ENCODE data around the gene ATP11B.
"Not testable (repeated sequence)": the region's sequence is repeated elsewhere in the genome, so short reads cannot be mapped to it uniquely, and the experiment has no call there.

The ATP11B gene

DNA sequence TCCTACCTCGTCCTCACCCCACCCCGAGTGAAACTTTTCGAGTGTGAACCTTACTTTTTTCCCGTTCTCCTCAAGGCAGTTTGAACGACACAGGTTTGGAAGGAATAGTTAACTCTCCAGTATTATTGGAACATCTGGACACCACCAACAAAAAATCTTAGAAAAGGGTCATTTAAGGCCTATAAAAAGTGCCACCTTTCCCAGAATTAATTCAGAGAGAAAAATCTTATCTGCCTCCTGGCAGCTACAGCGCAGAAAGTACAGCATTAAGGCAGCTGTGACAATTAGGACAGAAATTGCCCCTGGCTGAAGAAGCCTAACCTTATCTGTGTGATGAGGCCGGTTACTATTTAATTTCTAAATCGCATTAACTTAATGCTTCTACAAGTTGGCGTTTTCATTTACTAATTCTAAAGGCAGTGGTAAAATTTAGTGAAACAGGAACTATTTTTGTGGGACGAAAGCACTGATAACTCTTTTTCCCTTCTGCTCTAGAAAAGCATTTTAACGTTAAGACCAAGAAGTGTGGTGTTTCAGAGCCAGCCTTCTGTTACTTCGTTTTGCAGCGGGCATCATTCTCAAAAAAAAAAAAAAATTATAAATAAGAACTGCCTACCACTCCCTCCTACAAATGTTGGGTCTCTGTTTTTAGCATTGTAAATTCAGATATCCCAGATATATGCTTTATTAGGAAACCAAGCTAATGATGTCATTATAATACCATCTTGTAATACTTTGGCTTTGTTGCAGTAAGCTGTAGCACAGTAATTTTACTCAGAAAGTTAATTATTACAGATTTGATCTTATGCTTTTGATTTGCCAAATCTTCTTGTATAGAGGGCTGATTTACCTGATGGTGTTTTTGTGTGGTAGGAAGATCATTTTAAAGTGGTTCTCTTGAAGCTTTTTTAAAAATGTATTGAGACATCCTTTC lies 1.4 kb downstream of the ATP11B start:
- DNase-seq (ENCODE audit: low read depth, low spot score): no peak

DNA sequence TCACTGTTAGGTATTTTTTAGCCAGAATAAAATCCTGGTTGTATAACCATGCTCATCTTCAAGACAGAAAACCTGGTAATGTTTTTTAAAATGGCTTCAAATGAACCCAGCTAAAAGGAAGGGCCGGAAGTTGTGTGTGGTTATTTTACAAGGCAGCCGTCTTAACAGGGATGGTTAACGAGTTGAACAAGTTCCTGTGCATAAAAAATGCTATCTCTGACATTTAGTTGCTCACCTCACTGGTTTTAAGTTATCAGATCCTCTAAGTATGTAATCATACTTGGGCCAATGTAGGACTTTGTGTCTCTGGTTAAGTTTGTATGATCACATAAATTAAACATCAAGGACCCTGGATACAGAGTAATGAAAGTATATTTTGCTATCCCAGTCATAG lies 2.1 kb downstream of the ATP11B start:
- no peak for DNase-seq (ENCODE audit: low read depth, low spot score)

DNA sequence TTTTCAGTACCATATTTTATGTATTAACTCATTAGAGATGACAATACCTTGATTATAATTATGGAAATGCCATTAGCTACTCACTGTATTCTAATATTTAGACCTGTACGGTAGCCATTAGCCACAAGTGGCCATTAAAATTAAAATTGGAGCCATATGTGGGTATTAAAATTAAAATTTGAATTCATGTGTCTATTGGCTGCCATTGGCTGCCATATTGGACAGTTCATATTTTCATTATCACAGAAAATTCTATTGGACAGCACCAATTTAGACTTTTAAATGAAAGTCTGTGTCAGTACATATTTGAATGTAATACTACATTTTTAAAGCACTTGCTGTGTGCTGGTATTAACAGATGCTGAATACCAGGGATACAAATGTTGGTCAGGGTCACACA lies 3.0 kb downstream of the ATP11B start:
- no peak for DNase-seq (ENCODE audit: low read depth, low spot score)

DNA sequence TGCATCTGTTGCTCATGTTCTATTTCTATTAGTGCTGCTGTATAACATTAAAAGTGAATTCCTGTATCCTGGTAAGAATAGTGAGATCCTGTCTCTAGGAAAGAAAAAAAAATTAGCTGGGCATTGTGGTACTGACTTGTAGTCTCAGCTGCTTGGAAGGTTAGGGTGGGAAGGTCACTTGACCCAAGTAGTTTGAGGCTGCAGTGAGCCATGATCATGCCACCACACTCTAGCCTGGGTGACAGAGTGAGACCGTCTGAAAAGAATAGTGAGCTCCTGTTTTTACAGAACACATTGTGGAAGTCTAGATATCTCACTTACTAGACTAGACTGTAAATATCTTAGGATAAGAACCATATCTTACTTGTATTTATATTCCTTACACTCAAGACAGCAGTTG lies 4.6 kb downstream of the ATP11B start:
- DNase-seq (ENCODE audit: low read depth, low spot score): no peak

DNA sequence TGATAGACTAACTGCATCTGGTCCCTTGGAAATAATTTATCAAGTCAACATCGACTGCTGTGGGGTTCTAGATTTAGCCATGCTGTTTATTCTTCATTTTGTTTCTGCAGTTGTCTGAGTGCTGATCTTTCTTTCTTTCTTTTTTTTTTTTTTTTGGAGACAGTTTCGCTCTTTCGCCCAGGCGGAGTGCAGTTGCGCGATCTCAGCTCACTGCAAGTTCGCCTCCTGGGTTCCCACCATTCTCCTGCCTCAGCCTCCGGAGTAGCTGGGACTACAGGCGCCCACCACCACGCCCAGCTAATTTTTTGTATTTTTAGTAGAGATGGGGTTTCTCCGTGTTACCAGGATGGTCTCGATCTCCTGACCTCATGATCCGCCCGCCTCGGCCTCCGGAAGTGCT lies 5.8 kb downstream of the ATP11B start:
- DNase-seq (ENCODE audit: low read depth, low spot score): not testable (repeated sequence)

DNA sequence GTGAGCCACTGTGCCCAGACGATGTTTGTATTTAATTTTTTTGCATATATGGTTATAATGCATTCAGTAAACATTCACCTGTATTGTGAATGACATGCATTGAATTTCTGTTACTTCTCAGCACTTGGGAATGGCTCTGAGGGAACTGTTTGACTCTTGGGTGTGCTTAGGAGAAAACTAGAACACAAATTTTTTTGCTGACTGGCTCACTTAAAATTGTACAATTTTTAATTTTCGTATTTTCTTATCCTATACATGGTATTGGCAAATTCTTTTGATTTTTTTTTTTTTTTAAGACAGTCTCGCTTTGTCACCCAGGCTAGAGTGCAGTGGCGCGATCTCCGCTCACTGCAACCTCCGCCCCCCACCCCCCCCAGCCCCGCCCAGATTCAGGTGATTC lies 7.2 kb downstream of the ATP11B start:
- DNase-seq (ENCODE audit: low read depth, low spot score): no peak

DNA sequence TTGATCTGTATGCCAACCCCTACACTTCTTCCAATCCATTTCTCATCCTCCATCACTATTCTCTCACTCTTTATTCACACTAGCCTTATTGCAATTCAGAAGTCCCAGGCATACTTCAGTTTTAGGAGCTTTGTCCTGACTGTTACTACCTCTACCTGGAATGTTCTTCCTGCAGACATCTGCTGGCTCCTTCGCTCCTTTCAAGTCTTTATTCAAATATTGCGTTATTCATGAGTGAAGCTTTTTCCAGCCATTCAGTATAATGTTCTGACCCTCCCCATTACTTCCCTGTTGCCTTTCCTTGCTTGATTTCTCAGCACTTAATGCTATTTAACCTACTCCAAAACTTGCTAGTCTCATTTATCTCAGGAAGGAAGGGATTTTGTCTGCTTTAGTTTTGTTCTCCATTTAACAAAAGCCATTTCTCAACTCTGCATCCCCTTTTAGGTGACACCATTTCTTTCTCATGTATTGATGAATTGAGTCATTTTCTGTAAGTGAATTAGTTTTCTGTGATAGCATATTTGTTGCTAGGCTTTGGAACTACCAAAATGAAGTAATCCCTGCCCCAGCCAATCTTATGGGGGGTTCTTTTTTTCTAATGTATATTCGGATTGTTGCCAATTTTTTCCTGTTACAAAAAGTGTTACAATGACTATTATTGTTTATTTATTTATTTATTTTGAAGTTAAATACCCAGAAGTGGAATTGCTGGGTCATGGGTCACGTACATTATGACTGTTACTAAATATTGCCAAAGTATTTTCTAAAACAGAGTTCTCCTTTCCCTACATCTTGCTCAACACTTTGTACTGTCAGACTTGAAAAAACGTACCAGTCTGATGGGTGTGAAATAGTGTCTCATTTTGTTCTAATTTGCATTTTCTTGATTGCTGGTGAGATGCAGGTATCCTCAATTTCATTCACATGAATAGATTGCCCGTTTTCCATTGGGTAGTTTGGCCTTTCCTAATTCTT lies 9.4 kb downstream of the ATP11B start:
- DNase-seq (ENCODE audit: low read depth, low spot score): no peak

DNA sequence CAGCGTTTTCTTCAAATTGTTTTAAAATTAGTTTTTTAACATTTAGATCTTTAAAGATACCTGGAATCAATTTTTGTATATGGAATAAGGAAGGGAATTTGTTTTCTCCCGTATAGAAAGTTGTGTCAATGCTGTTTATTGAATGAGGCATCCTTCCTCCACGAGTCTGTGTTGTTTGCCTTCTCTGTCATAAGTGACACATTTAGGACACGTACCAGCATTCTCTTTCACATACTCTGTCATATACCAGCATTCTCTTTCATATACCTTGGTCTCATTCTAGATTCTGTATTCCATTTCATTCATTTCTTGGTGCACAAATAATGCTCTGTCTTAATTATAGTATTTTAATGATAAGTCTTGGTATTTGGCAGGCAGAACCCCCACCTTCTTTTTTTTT lies 10.3 kb downstream of the ATP11B start:
- DNase-seq (ENCODE audit: low read depth, low spot score): no peak

DNA sequence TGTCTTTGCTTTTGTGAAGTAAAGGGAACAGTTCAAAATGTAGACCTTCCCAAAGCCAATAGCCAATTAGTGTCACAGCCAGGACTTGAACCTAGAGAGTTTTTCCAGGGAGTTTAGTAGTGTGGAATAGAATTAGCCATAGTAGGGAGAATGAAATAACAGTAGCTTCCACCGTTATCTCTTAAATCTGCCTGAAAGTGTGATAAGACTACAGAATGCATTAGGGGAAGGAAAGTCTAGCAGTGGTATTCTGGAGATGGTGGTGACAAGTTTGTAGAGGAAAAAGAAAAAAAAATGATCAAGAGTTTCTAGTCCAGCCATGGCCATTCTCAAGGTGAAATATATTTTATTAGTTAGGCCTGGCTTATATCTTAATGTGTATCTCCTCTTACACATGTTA lies 13.8 kb downstream of the ATP11B start:
- no peak for DNase-seq (ENCODE audit: low read depth, low spot score)

DNA sequence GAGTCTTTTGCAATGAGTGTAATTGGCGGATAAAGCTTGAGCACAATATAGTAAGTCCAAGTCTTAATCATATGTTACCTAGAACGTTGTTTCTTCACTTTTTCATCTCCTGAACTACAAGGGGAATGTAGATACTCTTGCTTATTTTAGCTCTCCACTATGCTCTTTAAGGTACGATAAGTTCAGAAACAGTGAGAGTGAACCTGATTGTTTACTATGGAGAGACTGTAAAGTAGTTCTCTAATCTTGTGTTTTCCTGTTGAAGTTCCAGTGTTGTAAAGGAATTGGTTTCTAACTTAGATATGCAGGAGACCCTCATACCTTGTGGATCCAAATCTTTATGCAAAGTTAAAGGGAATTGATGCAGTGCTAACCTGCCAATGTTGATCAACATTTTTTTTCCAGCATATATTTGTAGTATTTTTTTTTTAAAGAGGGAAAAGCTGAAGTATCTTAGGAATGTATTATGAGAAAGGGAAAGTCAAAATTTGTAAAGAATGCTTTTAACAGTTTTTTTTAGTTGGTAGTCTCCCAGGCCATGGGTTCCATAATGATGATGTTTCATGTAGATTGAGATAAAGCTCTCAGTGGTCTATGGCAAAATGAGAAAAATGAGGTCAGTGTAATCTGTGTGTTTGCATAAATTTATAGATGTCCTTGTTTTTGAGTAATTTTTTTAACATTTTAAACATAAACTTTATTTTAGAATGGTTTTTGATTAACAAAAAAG lies 14.9 kb downstream of the ATP11B start:
- no peak for DNase-seq (ENCODE audit: low read depth, low spot score)

DNA sequence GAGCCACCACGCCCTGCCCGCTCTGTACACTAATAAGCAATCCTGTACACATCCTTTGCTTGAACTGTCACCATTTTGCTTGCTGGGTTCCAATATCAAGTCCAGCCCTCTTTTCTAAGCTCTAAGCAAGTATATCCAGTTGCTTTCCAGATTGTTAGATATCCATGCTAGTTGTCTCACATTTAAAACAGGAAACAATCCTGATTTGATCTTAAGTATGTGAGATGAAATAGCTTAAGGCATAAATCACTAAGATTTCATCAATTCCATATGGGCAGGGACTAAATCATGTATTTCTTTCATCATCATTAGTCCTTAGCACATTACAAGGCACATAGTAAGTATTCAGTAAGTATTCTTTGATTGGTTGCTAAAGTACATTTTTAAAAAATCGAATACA lies 16.2 kb downstream of the ATP11B start:
- no peak for DNase-seq (ENCODE audit: low read depth, low spot score)

DNA sequence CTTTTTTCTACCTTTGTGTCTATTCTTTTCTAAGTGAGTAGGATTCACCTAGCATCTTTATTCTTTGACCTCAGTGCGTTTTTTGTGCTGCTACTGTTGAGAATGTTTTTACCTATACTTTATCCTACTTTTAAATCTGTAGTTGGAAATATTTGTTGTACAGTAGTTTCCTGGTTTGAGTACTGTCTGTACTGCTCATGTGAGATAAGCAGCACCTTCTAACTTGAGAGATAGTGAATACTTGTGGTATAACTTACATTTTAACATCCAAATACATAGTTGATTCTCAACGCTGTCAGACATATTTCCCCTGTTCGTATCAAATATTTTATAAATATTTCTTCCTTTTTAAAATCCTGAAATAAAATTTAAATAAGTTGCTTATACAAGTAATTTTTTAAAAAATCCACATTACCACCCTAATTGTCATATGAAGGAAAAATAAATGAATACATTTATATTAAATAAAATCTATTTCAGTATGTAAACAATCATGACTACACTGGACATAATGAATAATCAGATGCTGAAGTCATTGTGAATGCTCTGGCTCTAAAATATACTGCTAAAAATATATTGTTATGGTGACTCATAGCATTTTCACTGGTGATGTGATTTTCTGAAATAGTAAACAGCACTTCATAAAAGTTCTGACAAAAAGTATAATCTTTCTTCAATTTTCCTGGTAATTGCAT lies 17.4 kb downstream of the ATP11B start:
- no peak for DNase-seq (ENCODE audit: low read depth, low spot score)

DNA sequence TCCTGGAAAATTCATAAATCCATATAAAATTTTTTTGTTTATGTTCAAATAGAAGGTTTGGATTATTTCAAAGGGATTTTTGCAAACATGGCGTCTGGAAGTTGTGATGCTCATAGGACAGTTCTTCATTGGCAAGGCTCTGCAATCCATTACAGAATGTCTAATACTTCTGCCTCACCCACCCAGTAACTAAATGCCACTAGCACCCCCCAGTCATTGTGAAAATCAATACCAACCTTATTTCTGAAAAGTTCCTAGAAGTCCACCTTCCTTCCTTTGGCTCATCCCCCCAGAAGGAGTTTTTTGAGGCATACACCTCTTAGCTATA lies 17.9 kb downstream of the ATP11B start:
- no peak for DNase-seq (ENCODE audit: low read depth, low spot score)

DNA sequence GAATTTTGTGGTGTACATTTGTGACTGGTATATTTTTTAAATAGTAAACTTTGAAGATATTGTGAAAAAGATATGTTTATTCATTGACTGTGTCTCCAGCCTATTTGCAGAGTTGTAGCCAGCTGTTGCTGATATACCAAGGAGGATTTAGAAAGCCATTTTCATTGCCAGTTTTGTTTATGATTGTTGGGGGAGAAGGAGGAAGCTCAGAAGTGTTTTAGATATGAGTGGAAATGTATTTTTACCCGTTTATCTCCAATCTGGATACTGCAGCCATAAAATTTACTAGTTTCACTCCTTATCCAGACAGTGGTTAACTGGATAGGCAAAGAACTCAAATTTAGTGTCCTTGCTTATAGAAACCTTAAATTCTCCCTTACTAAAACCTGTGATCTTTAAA lies 18.8 kb downstream of the ATP11B start:
- DNase-seq (ENCODE audit: low read depth, low spot score): no peak

DNA sequence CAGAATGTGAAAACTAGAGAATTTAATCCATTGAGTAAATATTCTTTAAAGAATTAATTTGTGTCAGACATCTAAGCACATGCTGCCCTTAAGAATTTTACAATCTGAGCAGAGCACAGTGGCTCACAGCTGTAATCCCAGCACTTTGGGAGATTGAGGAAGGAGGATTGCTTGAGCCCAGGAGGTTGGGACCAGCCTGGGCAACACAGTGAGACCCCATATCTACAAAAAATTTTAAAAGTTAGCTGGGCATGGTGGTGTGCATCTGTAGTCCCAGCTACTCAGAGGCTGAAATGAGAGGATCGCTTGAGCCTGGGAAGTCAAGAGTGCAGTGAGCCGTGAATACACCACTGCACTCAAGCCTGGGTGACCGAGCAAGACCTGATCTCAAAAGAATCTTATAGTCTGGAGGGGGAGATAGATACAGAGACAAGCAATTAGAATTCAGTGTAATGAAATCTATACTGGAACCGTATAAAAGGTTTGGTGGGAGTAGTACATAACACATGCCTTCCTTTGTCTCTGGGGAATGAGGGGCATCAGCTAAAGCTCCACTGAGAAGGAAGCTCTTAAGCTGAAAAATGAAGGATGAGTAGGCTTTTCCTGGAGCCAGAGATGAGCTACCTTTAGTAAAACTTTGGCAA lies 21.2 kb downstream of the ATP11B start:
- no peak for DNase-seq (ENCODE audit: low read depth, low spot score)

DNA sequence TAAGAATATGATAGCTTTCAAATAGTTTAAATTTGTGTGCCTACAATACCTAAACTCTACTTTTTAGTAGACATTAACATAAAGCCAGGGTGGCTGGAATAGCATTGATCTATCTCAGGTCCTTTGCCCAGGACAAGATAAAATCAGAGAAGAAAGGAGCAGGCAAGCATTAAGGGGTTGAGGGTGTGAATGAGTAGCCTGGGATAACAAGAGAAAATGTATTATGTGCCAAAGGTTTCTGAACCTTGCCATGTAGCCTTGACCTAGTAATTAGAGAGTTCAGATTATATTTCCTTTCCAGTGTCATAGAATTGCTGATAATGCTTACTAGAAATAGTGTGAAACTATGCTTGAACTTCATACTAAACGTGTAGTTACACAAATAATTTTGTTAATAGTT lies 22.9 kb downstream of the ATP11B start:
- DNase-seq (ENCODE audit: low read depth, low spot score): no peak

DNA sequence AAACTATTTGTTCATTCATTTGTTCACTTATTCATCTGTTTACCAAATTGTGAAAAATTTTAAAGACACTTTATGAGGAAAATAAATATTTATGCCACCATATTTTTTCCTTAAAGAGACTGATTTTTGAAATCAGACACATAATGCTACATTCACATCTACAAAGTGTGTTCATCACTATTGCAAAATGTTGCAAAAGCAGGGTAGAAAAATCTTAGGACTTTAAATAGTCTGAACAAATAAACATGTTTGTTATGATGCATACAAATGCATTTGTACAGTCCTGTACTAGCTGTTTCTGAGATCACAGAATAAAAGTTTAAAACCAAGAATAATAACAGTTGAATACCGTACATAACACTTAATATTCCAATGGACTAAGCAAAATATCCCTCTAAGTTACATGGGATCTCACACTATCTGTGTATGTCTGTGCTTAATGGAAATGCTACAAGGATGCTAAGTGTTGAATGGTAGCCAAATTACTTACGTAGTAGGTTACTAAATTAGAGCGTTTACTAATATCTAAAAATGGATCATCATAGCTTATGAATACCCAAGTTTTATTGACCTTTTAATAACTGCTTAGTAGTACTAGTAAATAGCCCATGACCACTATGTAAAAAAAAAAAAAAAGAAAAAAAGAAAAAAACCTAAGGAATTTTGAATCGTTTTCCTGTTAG lies 25.1 kb downstream of the ATP11B start:
- no peak for DNase-seq (ENCODE audit: low read depth, low spot score)

DNA sequence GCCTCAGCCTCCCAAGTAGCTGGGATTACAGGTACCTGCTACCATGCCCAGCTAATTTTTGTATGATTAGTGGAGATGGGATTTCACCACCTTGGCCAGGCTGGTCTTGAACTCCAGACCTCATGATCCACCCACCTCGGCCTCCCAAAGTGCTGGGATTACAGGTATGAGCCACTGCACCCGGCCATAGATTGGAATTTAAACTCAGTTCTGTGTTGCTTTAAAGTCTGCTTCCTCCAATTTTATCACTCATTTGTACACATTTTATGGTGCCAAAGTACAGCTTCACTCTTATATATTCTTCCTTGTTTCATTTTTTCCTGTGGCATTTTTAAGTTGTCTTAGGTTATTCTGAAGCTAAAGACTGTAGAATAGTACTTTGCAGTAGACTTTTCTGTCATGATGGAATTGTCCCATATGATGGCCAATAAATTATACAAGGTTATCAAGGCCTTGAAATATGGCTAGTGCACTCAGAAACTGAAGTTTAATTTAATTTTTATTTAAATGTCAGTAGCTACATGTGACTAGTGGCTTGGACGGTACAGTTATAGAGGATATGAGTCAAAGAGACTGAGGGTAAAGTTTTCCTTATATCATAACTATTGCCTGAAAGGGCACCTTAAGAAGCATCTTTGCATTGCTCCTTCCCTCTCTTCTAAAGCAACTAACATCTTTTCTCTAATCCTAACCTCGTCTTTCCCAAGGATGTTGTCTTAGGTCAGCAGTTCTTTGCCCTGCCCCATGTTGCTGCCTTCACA lies 28.1 kb downstream of the ATP11B start:
- no peak for DNase-seq (ENCODE audit: low read depth, low spot score)

DNA sequence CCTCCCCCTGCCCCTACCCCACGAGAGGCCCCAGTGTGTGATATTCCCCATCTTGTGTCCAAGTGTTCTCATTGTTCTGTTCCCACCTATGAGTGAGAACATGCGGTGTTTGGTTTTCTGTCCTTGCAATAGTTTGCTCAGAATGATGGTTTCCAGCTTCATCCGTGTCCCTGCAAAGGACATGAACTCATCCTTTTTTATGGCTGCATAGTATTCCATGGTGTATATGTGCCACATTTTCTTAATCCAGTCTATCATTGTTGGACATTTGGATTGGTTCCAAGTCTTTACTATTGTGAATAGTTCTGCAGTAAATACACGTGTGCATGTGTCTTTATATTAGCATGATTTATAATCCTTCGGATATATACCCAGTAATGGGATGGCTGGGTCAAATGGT lies 29.0 kb downstream of the ATP11B start:
- not testable (repeated sequence) for DNase-seq (ENCODE audit: low read depth, low spot score)

DNA sequence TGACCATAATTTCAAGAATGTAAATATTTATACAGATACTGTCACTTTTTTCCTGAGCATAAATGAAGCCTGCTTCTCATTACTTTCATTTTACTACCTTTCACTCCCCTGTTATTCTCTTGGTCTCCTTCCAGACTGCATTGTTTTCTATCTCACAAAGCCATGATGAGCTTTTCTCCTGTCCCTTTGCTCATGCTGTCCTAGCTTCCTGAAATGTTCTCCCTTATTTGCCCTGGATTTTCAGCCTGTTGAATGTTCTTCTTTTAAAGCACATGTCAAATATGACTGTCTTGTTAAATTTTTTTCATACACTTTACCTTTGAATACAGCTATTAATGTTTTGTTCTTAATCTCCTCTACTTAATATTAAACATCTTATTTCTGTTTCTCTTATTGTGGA lies 31.7 kb downstream of the ATP11B start:
- DNase-seq (ENCODE audit: low read depth, low spot score): no peak
